ENCODE results near the gene WDR64.

The WDR64 gene

GRCh38 chr1:241610056-241610815 is 41.8 kb upstream of the WDR64 start:
- no peak overlapping the region for H3K4me3 ChIP-seq (ENCODE audit: low read length)
- no peak for DNase-seq (ENCODE audit: low read depth)
- TF ChIP-seq CTCF (conservative IDR thresholded peaks at IDR 0.05; ENCODE audit: low read length): no peak

GRCh38 chr1:241611063-241611462 is 41.0 kb upstream of the WDR64 start:
- no peak overlapping the region for H3K4me3 ChIP-seq (ENCODE audit: low read length)
- peak; percentile 72 for TF ChIP-seq CTCF (conservative IDR thresholded peaks at IDR 0.05; ENCODE audit: low read length)
- peak; percentile 70 for DNase-seq (ENCODE audit: low read depth)

- no peak overlapping the region for H3K4me3 ChIP-seq (ENCODE audit: low read length)
- no peak for DNase-seq (ENCODE audit: low read depth)
- no peak for TF ChIP-seq CTCF (conservative IDR thresholded peaks at IDR 0.05; ENCODE audit: low read length)
These were observed 40.3 kb upstream of the WDR64 start for GRCh38 chr1:241611736-241612135.

- peak; percentile 82 for DNase-seq (ENCODE audit: low read depth)
- TF ChIP-seq CTCF (conservative IDR thresholded peaks at IDR 0.05; ENCODE audit: low read length): no peak
- H3K4me3 ChIP-seq (ENCODE audit: low read length): no peak overlapping the region
These were observed 39.3 kb upstream of the WDR64 start for GRCh38 chr1:241612533-241613477.

GRCh38 chr1:241614144-241614543 is 37.9 kb upstream of the WDR64 start:
- DNase-seq (ENCODE audit: low read depth): no peak

GRCh38 chr1:241614572-241614971 is 37.5 kb upstream of the WDR64 start:
- no peak overlapping the region for H3K4me3 ChIP-seq (ENCODE audit: low read length)
- no peak for TF ChIP-seq CTCF (conservative IDR thresholded peaks at IDR 0.05; ENCODE audit: low read length)
- DNase-seq (ENCODE audit: low read depth): no peak

More at GRCh38 chr1:241614144-241614543, 37.9 kb upstream of the WDR64 start:
- no peak overlapping the region for H3K4me3 ChIP-seq (ENCODE audit: low read length)
- TF ChIP-seq CTCF (conservative IDR thresholded peaks at IDR 0.05; ENCODE audit: low read length): no peak
